ENCODE results near the gene PPP2R1B. TPM values are rescaled to one million over a fixed set of nuclear protein-coding genes. Genes with fewer than 3 reads are reported as not detected.

The PPP2R1B gene
- polyA plus RNA-seq, 2 donors, result 6.3 to 9.5 TPM

DNA sequence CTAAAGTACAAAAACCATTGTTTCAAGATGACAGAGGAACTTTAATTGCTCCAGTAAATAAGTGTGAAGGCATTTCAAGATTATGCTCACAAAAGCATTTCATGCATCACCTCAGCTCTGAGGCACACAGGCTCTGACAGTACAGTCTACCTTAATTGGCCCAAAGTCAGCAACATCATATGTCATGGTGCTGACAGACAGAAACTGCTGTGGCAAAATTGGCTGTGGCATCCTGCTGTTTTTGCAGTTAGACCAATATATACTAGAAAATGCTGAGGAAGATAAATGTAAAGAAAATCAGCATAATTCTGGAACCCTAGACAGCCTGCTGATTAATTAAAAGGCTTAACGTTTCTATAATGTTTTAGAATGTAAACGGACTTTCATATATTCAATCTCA is 34.9 kb upstream of the PPP2R1B start:
- 61 to 63% methylated on average over 2 of the region's 2 CpGs for WGBS, 2 donors
- Histone ChIP-seq H3K9me3 (ENCODE audit: control insufficient read depth in 2 of 2, insufficient read depth in 1 of 2, low read depth in 1 of 2, low read length in 1 of 2) (no peaks in the 10 kb centered on the region), H3K27me3 (ENCODE audit: control insufficient read depth in 1 of 2, insufficient read depth in 2 of 2, low read length in 2 of 2) (no peaks in the 10 kb centered on the region), H3K4me1 (ENCODE audit: control insufficient read depth in 2 of 2, insufficient read depth in 2 of 2, low read length in 1 of 2) (no peaks in the 10 kb centered on the region), H3K36me3 (ENCODE audit: control insufficient read depth in 2 of 2, insufficient read depth in 2 of 2, low read length in 1 of 2) (peaks cover 0 to 2% of the 10 kb centered on the region in 2 donors), H3K4me3 (ENCODE audit: low read depth in 1 of 2, low read length in 2 of 2) (no peak overlapping the region), H3K27ac (ENCODE audit: low read depth in 2 of 2, low read length in 1 of 2) (no peak overlapping the region)

DNA sequence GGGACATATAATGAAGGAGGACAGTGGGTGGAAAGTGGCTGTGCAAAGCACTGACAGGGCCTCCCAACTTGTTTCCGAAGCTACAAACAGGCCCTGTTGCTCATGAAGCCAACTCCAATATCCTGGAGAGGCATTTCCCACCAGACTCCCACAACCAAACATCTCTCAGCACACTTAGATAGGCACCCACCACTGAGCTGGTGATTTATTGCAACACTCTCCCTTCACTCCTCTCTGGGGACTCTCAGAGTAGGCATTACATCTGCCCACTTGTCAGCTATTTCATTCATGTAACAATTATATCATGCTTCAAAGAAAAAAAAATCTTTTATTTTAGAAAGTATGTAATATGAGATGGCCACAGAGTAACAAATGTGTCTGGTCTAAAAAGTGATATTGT is 32.1 kb upstream of the PPP2R1B start:
- no peak overlapping the region for H3K27ac ChIP-seq (ENCODE audit: low read depth in 2 of 2, low read length in 1 of 2)
- no peaks in the 10 kb centered on the region for H3K36me3 ChIP-seq (ENCODE audit: control insufficient read depth in 2 of 2, insufficient read depth in 2 of 2, low read length in 1 of 2)
- no peaks in the 10 kb centered on the region for H3K9me3 ChIP-seq (ENCODE audit: control insufficient read depth in 2 of 2, insufficient read depth in 1 of 2, low read depth in 1 of 2, low read length in 1 of 2)
- H3K4me1 ChIP-seq (ENCODE audit: control insufficient read depth in 2 of 2, insufficient read depth in 2 of 2, low read length in 1 of 2), result no peaks in the 10 kb centered on the region
- 94 to 100% methylated on average over 1 of the region's 1 CpG for WGBS, 2 donors
- no peaks in the 10 kb centered on the region for H3K27me3 ChIP-seq (ENCODE audit: control insufficient read depth in 1 of 2, insufficient read depth in 2 of 2, low read length in 2 of 2)
- H3K4me3 ChIP-seq (ENCODE audit: low read depth in 1 of 2, low read length in 2 of 2), result no peak overlapping the region

DNA sequence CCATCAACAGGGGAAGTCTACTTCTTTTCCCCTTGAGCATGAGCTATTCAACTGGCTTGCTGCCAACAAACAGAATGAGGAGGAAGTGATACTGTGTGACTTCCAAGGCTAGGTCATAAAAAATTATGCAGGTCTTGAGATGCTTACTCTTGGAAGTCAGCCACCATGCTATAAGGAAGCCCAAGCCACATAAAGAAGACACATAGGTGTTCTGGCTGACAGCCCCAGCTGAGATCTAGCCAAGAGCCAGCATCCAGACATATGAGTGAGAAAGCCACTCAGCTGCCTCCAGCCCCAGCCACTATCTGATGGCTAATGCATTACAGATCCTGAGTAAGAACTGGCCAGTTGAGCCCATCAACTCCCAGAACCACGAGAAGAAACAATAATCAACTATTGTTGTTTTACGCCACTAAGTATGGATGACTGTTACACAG is 31.0 kb upstream of the PPP2R1B start:
- no peaks in the 10 kb centered on the region for H3K27me3 ChIP-seq (ENCODE audit: control insufficient read depth in 1 of 2, insufficient read depth in 2 of 2, low read length in 2 of 2)
- H3K27ac ChIP-seq (ENCODE audit: low read depth in 2 of 2, low read length in 1 of 2), result peak overlapping the region in 1 of 2 donors; percentile 42
- no peaks in the 10 kb centered on the region for H3K4me1 ChIP-seq (ENCODE audit: control insufficient read depth in 2 of 2, insufficient read depth in 2 of 2, low read length in 1 of 2)
- H3K9me3 ChIP-seq (ENCODE audit: control insufficient read depth in 2 of 2, insufficient read depth in 1 of 2, low read depth in 1 of 2, low read length in 1 of 2), result no peaks in the 10 kb centered on the region
- H3K36me3 ChIP-seq (ENCODE audit: control insufficient read depth in 2 of 2, insufficient read depth in 2 of 2, low read length in 1 of 2), result no peaks in the 10 kb centered on the region
- 81 to 93% methylated on average over 2 of the region's 2 CpGs for WGBS, 2 donors
- no peak overlapping the region for H3K4me3 ChIP-seq (ENCODE audit: low read depth in 1 of 2, low read length in 2 of 2)

DNA sequence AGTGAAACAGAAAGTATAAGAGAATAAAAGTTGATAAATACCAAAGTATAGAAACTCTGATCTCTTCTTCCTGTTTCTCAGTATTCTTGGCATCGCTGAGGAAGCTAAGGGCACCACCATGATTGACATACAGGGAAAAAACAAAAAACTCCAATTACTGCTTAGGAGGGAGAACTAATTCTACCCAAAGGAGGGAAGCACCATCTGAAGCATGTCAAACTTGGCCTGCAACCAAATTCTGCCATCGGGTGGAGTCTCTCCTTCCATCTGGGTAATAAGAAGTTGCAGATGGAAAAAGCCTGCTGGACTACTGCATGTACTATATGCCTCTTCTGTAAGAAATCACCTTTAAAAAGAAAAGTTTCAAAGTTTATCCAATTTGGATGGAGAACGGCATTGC is 30.5 kb upstream of the PPP2R1B start:
- no peaks in the 10 kb centered on the region for H3K4me1 ChIP-seq (ENCODE audit: control insufficient read depth in 2 of 2, insufficient read depth in 2 of 2, low read length in 1 of 2)
- no peaks in the 10 kb centered on the region for H3K27me3 ChIP-seq (ENCODE audit: control insufficient read depth in 1 of 2, insufficient read depth in 2 of 2, low read length in 2 of 2)
- 52 to 70% methylated on average over 3 of the region's 3 CpGs for WGBS, 2 donors
- H3K4me3 ChIP-seq (ENCODE audit: low read depth in 1 of 2, low read length in 2 of 2), result no peak overlapping the region
- no peaks in the 10 kb centered on the region for H3K36me3 ChIP-seq (ENCODE audit: control insufficient read depth in 2 of 2, insufficient read depth in 2 of 2, low read length in 1 of 2)
- no peak overlapping the region for H3K27ac ChIP-seq (ENCODE audit: low read depth in 2 of 2, low read length in 1 of 2)
- H3K9me3 ChIP-seq (ENCODE audit: control insufficient read depth in 2 of 2, insufficient read depth in 1 of 2, low read depth in 1 of 2, low read length in 1 of 2), result no peaks in the 10 kb centered on the region

DNA sequence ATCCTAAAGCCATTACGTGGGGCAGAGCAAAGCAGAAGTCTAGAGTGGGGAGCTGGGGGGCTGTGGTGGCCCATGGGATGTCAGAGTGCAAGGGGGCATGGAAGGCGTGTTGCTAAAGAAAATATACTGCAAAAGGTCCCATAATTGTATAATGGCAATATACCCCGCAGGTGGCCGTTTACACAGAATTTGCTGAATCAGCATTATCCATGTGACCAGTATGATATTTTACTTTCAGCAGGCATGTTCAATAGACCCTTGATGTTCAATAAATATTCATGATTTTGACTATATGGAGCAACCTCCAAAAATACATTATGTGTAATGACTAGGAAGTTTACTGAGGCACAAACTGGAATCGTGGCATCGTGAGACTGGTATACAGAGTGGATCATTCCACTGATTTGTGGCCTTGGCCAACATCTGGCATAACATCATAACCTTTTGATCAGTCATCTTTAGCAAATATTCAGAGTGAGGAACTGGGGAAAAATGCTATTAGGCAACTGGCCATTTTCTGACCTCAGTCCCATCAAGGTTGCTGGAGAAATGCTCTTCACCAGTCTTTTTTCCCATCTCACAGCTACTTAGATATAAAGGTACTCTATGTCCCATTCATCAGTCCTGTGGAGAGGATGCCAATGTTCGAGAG is 29.3 kb upstream of the PPP2R1B start:
- Histone ChIP-seq H3K4me3 (ENCODE audit: low read depth in 1 of 2, low read length in 2 of 2) (no peak overlapping the region), H3K27me3 (ENCODE audit: control insufficient read depth in 1 of 2, insufficient read depth in 2 of 2, low read length in 2 of 2) (no peaks in the 10 kb centered on the region), H3K4me1 (ENCODE audit: control insufficient read depth in 2 of 2, insufficient read depth in 2 of 2, low read length in 1 of 2) (no peaks in the 10 kb centered on the region), H3K27ac (ENCODE audit: low read depth in 2 of 2, low read length in 1 of 2) (no peak overlapping the region), H3K36me3 (ENCODE audit: control insufficient read depth in 2 of 2, insufficient read depth in 2 of 2, low read length in 1 of 2) (no peaks in the 10 kb centered on the region), H3K9me3 (ENCODE audit: control insufficient read depth in 2 of 2, insufficient read depth in 1 of 2, low read depth in 1 of 2, low read length in 1 of 2) (no peaks in the 10 kb centered on the region)
- 93 to 96% methylated on average over 7 of the region's 7 CpGs for WGBS, 2 donors

DNA sequence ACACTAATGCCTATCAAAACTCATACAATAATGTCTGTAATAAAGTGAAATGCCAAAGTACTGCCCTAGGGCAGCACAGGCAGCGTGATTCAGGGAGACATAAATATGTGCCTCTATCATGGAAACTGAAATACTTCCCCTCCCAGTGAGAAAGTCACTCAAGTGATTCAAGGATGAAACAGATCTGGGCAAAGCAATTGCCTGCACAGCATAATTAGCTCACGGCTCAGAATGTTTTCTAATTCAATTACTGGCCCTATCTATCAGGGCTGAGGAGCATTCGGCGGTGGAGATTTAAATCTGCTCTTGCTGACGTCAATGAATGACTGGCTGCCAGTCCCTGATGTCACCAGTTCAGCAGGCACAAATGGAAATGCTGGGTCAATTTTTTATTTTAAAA is 27.7 kb upstream of the PPP2R1B start:
- Histone ChIP-seq H3K27ac (ENCODE audit: low read depth in 2 of 2, low read length in 1 of 2) (peak overlapping the region in 1 of 2 donors; percentile 13), H3K9me3 (ENCODE audit: control insufficient read depth in 2 of 2, insufficient read depth in 1 of 2, low read depth in 1 of 2, low read length in 1 of 2) (no peaks in the 10 kb centered on the region), H3K27me3 (ENCODE audit: control insufficient read depth in 1 of 2, insufficient read depth in 2 of 2, low read length in 2 of 2) (no peaks in the 10 kb centered on the region), H3K36me3 (ENCODE audit: control insufficient read depth in 2 of 2, insufficient read depth in 2 of 2, low read length in 1 of 2) (no peaks in the 10 kb centered on the region), H3K4me3 (ENCODE audit: low read depth in 1 of 2, low read length in 2 of 2) (no peak overlapping the region), H3K4me1 (ENCODE audit: control insufficient read depth in 2 of 2, insufficient read depth in 2 of 2, low read length in 1 of 2) (no peaks in the 10 kb centered on the region)
- 53 to 64% methylated on average over 5 of the region's 5 CpGs for WGBS, 2 donors

DNA sequence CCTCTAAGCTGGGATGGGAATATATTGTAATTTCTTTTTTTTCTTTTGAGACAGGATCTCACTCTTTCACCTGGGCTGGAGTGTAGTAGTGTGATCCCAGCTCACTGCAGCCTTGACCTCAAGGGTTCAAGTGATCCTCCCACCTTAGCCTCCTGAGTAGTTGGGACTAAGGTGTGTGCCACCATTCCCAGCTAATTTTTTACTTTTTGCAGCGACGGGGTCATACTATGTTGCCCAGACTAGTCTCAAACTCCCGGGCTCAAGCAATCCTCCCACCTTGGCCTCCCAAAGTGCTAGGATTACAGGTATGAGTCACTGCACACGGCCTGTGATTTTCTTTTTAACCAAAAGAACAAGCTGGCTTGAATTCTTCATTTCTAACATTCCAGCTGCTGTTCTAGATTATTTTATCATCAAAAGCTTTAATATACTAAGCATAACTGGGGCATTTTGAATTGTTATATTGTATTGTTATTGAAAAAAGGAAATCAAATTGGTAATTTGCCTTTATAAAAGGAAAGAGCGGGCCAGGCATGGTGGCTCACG is 26.8 kb upstream of the PPP2R1B start:
- Histone ChIP-seq H3K36me3 (ENCODE audit: control insufficient read depth in 2 of 2, insufficient read depth in 2 of 2, low read length in 1 of 2) (no peaks in the 10 kb centered on the region), H3K4me1 (ENCODE audit: control insufficient read depth in 2 of 2, insufficient read depth in 2 of 2, low read length in 1 of 2) (no peaks in the 10 kb centered on the region), H3K9me3 (ENCODE audit: control insufficient read depth in 2 of 2, insufficient read depth in 1 of 2, low read depth in 1 of 2, low read length in 1 of 2) (no peaks in the 10 kb centered on the region), H3K4me3 (ENCODE audit: low read depth in 1 of 2, low read length in 2 of 2) (no peak overlapping the region), H3K27me3 (ENCODE audit: control insufficient read depth in 1 of 2, insufficient read depth in 2 of 2, low read length in 2 of 2) (no peaks in the 10 kb centered on the region), H3K27ac (ENCODE audit: low read depth in 2 of 2, low read length in 1 of 2) (no peak overlapping the region)
- WGBS, 2 donors, result 84 to 85% methylated on average over 6 of the region's 6 CpGs

DNA sequence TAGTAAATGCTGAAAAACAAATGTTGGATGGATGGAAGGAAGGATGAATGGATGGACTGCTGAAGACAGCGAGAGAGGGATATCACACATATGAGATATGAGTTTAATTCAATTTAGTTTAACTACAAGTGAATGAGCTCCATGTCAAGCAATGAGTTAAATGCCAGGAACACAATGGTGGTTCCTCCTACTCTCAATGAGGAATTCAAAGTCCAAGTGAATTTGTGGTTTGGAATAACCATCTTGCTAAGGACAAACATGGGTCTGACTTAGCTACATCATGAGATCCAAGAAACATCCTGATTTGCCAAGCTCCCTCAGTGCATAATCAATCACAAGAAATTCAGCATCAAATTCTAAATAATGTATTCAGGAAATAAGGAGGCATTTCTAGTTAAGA is 26.1 kb upstream of the PPP2R1B start:
- H3K9me3 ChIP-seq (ENCODE audit: control insufficient read depth in 2 of 2, insufficient read depth in 1 of 2, low read depth in 1 of 2, low read length in 1 of 2), result no peaks in the 10 kb centered on the region
- H3K27me3 ChIP-seq (ENCODE audit: control insufficient read depth in 1 of 2, insufficient read depth in 2 of 2, low read length in 2 of 2), result no peaks in the 10 kb centered on the region
- H3K36me3 ChIP-seq (ENCODE audit: control insufficient read depth in 2 of 2, insufficient read depth in 2 of 2, low read length in 1 of 2), result no peaks in the 10 kb centered on the region
- no peak overlapping the region for H3K27ac ChIP-seq (ENCODE audit: low read depth in 2 of 2, low read length in 1 of 2)
- no peak overlapping the region for H3K4me3 ChIP-seq (ENCODE audit: low read depth in 1 of 2, low read length in 2 of 2)
- WGBS, 2 donors, result 95 to 98% methylated on average over 1 of the region's 1 CpG
- no peaks in the 10 kb centered on the region for H3K4me1 ChIP-seq (ENCODE audit: control insufficient read depth in 2 of 2, insufficient read depth in 2 of 2, low read length in 1 of 2)

DNA sequence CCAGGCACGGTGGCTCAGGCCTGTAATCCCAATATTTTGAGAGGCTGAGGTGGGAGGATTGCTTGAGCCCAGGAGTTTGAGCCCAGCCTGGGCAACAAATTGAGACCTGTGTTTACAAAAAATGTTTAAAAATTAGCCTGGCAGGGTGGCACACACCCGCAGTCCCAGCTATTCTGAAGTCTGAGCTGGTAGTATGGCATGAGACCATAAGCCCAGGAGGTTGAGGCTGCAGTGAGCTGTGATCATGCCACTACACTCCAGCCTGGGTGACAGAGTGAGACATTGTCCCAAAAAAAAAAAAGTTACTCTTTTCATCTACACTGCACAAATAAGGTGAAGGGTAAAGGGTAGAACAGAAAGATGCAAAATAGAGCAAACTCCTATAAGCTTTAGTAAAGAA is 22.3 kb upstream of the PPP2R1B start:
- H3K4me3 ChIP-seq (ENCODE audit: low read depth in 1 of 2, low read length in 2 of 2), result no peak overlapping the region
- H3K36me3 ChIP-seq (ENCODE audit: control insufficient read depth in 2 of 2, insufficient read depth in 2 of 2, low read length in 1 of 2), result peaks cover 0 to 11% of the 10 kb centered on the region in 2 donors
- H3K27ac ChIP-seq (ENCODE audit: low read depth in 2 of 2, low read length in 1 of 2), result no peak overlapping the region
- no peaks in the 10 kb centered on the region for H3K9me3 ChIP-seq (ENCODE audit: control insufficient read depth in 2 of 2, insufficient read depth in 1 of 2, low read depth in 1 of 2, low read length in 1 of 2)
- 68 to 78% methylated on average over 2 of the region's 2 CpGs for WGBS, 2 donors
- H3K27me3 ChIP-seq (ENCODE audit: control insufficient read depth in 1 of 2, insufficient read depth in 2 of 2, low read length in 2 of 2), result no peaks in the 10 kb centered on the region
- no peaks in the 10 kb centered on the region for H3K4me1 ChIP-seq (ENCODE audit: control insufficient read depth in 2 of 2, insufficient read depth in 2 of 2, low read length in 1 of 2)

DNA sequence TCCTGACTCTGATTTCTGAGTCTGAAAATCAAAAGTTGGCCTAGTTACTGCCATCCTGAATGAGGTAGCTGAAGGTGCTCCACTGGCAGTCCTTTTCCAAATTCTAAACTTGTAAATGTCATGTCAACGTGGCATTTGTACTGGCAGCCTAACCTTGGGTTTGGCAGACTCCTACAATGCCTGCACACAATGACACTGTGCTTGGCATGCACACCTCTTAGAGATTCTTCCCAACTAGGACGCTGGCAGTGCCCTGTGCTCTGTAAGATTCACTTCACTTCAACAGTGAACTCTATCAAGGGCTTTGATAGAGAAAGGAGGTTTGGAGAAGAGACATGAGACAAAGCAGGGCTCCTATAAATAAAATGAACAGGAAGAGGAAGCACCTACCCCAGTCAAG is 21.9 kb upstream of the PPP2R1B start:
- Histone ChIP-seq H3K9me3 (ENCODE audit: control insufficient read depth in 2 of 2, insufficient read depth in 1 of 2, low read depth in 1 of 2, low read length in 1 of 2) (no peaks in the 10 kb centered on the region), H3K27me3 (ENCODE audit: control insufficient read depth in 1 of 2, insufficient read depth in 2 of 2, low read length in 2 of 2) (no peaks in the 10 kb centered on the region), H3K4me1 (ENCODE audit: control insufficient read depth in 2 of 2, insufficient read depth in 2 of 2, low read length in 1 of 2) (no peaks in the 10 kb centered on the region), H3K27ac (ENCODE audit: low read depth in 2 of 2, low read length in 1 of 2) (no peak overlapping the region), H3K36me3 (ENCODE audit: control insufficient read depth in 2 of 2, insufficient read depth in 2 of 2, low read length in 1 of 2) (peaks cover 0 to 11% of the 10 kb centered on the region in 2 donors), H3K4me3 (ENCODE audit: low read depth in 1 of 2, low read length in 2 of 2) (no peak overlapping the region)
- WGBS, 2 donors, result 53 to 63% methylated on average over 2 of the region's 2 CpGs
